Loucy (cell line): ENCODE results near the gene ACAN.

Experiments
- H2AFZ ChIP-seq: fragments of 200-600 bp; sonication (generic); 2 replicates; pipeline ENCODE4 v1.6.0; 2016; ENCODE audit warnings: antibody characterized with exemption, mild to moderate bottlenecking, low read length, moderate library complexity
- H3F3A ChIP-seq: fragments of 200-600 bp; 2 replicates; pipeline ENCODE4 v1.6.0; 2016; ENCODE audit warnings: antibody characterized with exemption, low read depth, mild to moderate bottlenecking
- H3K27me3 ChIP-seq: fragments of 200-600 bp; sonication (generic); 2 replicates; pipeline ENCODE4 v1.6.1; 2014; ENCODE audit warnings: low read length, mild to moderate bottlenecking; ENCODE audit not compliant: insufficient read depth, poor library complexity, severe bottlenecking
- H3K36me3 ChIP-seq: fragments of 200-600 bp; sonication (generic); 2 replicates; pipeline ENCODE4 v1.6.1; 2016; ENCODE audit warnings: low read length; ENCODE audit not compliant: insufficient read depth
- H3K4me1 ChIP-seq: fragments of 200-600 bp; sonication (generic); 2 replicates; pipeline ENCODE4 v1.5.1; 2014; ENCODE audit warnings: low read length, mild to moderate bottlenecking; ENCODE audit not compliant: insufficient read depth, poor library complexity, severe bottlenecking
- H3K4me2 ChIP-seq: fragments of 200-600 bp; sonication (generic); 2 replicates; pipeline ENCODE4 v1.6.0; 2014; ENCODE audit warnings: antibody characterized with exemption, low read length, low read depth, mild to moderate bottlenecking; ENCODE audit not compliant: poor library complexity, severe bottlenecking
- H3K4me3 ChIP-seq: fragments of 200-600 bp; sonication (generic); 2 replicates; pipeline ENCODE4 v1.5.1; 2014; ENCODE audit warnings: low read length, mild to moderate bottlenecking, mixed read lengths; ENCODE audit not compliant: poor library complexity, severe bottlenecking
- H3K79me2 ChIP-seq: fragments of 200-600 bp; sonication (generic); 2 replicates; pipeline ENCODE4 v1.6.1; 2014; ENCODE audit warnings: low read length; ENCODE audit not compliant: insufficient read depth
- H3K9ac ChIP-seq: fragments of 200-600 bp; sonication (generic); 2 replicates; pipeline ENCODE4 v1.6.0; 2014; ENCODE audit warnings: mild to moderate bottlenecking, low read depth, low read length, moderate library complexity; ENCODE audit not compliant: poor library complexity, severe bottlenecking
- H3K9me2 ChIP-seq: fragments of 200-600 bp; sonication (generic); replicated peaks from 2 replicates; pipeline ENCODE4 v1.6.1; 2016; ENCODE audit warnings: low read depth, low read length, mixed read lengths
- H3K9me3 ChIP-seq: fragments of 200-600 bp; sonication (generic); 2 replicates; pipeline ENCODE4 v1.6.1; 2014; ENCODE audit warnings: mild to moderate bottlenecking, antibody characterized with exemption, low read length, low read depth; ENCODE audit not compliant: insufficient read depth
- H4K20me1 ChIP-seq: fragments of 200-600 bp; sonication (generic); 2 replicates; pipeline ENCODE4 v1.6.0; 2014; ENCODE audit warnings: antibody characterized with exemption, low read length, mild to moderate bottlenecking; ENCODE audit not compliant: insufficient read depth, poor library complexity, severe bottlenecking
- CTCF ChIP-seq: fragments of 200-600 bp; sonication (generic); conservative IDR thresholded peaks from 2 replicates; pipeline ENCODE4 v1.5.1; 2014; ENCODE audit warnings: mild to moderate bottlenecking, antibody characterized with exemption, low read length
- EZH2phosphoT487 ChIP-seq: fragments of 200-600 bp; IDR thresholded peaks from 2 replicates; pipeline ENCODE4 v1.6.1; 2018; ENCODE audit warnings: antibody characterized with exemption, mild to moderate bottlenecking, moderate library complexity, borderline replicate concordance

The ACAN gene

GRCh38 chr15:88769161-88769971, 33.9 kb upstream of the ACAN start:
- Histone ChIP-seq H3K9ac (no peak overlapping the region), H3K79me2 (no peaks in the 10 kb centered on the region), H2AFZ (no peak overlapping the region), H3K4me1 (no peaks in the 10 kb centered on the region), H3F3A (no peaks in the 10 kb centered on the region), H4K20me1 (no peaks in the 10 kb centered on the region), H3K36me3 (no peaks in the 10 kb centered on the region), H3K4me3 (no peak overlapping the region), H3K9me2 (no peaks in the 10 kb centered on the region), H3K9me3 (no peaks in the 10 kb centered on the region; the same call in 1 of the 2 replicates), H3K27me3 (peaks cover 4% of the 10 kb centered on the region), H3K4me2 (no peak overlapping the region)
- TF ChIP-seq CTCF, result no peak
- no peak for TF ChIP-seq EZH2phosphoT487

GRCh38 chr15:88775776-88776175, 27.5 kb upstream of the ACAN start:
- H3K9ac ChIP-seq, result no peak overlapping the region
- TF ChIP-seq EZH2phosphoT487, result no peak
- no peak for TF ChIP-seq CTCF
- H3F3A ChIP-seq, result no peaks in the 10 kb centered on the region
- no peaks in the 10 kb centered on the region for H3K36me3 ChIP-seq
- H3K27me3 ChIP-seq, result no peaks in the 10 kb centered on the region
- no peaks in the 10 kb centered on the region for H3K9me2 ChIP-seq
- no peak overlapping the region for H2AFZ ChIP-seq
- no peak overlapping the region for H3K4me3 ChIP-seq
- H3K4me1 ChIP-seq, result no peaks in the 10 kb centered on the region
- H4K20me1 ChIP-seq, result no peaks in the 10 kb centered on the region
- H3K79me2 ChIP-seq, result no peaks in the 10 kb centered on the region
- no peaks in the 10 kb centered on the region; the same call in 1 of the 2 replicates for H3K9me3 ChIP-seq
- no peak overlapping the region for H3K4me2 ChIP-seq

GRCh38 chr15:88776646-88777045, 26.6 kb upstream of the ACAN start:
- Histone ChIP-seq H4K20me1 (no peaks in the 10 kb centered on the region), H3F3A (no peaks in the 10 kb centered on the region), H3K4me1 (no peaks in the 10 kb centered on the region), H3K9ac (no peak overlapping the region), H3K4me2 (no peak overlapping the region), H3K9me2 (no peaks in the 10 kb centered on the region), H2AFZ (no peak overlapping the region), H3K4me3 (no peak overlapping the region), H3K27me3 (no peaks in the 10 kb centered on the region), H3K79me2 (no peaks in the 10 kb centered on the region), H3K9me3 (no peaks in the 10 kb centered on the region; the same call in 1 of the 2 replicates), H3K36me3 (no peaks in the 10 kb centered on the region)
- TF ChIP-seq CTCF, result no peak
- TF ChIP-seq EZH2phosphoT487, result no peak
